Measurements from ENCODE around the gene KIF26A. TPM values are rescaled to one million over a fixed set of nuclear protein-coding genes. Genes with fewer than 3 reads are reported as not detected.

Gene KIF26A
- total and polyA plus RNA-seq, 2 experiments from 2014 or later, result 5.6 to 103 TPM

DNA sequence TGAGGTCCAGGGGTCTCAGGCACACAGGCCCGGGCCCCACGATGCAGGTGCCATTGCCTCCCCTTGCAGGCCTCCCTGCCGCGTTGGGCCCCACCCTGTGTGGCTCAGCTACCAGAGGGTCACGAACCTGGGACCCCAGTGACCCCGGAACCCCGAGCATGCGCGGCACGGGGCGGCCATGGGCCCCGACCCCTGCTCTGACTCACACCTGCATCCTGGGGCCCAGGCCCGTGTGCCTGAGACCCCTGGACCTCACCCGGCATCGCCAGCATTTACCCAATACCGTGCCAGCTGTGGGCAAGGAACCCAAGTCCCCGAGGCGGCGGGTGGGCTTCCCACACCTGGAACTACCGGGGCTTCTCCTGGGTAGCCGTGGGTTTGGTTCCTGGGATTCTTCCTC is 25.2 kb downstream of the KIF26A start (continued):
- TF ChIP-seq, protein P1, sequence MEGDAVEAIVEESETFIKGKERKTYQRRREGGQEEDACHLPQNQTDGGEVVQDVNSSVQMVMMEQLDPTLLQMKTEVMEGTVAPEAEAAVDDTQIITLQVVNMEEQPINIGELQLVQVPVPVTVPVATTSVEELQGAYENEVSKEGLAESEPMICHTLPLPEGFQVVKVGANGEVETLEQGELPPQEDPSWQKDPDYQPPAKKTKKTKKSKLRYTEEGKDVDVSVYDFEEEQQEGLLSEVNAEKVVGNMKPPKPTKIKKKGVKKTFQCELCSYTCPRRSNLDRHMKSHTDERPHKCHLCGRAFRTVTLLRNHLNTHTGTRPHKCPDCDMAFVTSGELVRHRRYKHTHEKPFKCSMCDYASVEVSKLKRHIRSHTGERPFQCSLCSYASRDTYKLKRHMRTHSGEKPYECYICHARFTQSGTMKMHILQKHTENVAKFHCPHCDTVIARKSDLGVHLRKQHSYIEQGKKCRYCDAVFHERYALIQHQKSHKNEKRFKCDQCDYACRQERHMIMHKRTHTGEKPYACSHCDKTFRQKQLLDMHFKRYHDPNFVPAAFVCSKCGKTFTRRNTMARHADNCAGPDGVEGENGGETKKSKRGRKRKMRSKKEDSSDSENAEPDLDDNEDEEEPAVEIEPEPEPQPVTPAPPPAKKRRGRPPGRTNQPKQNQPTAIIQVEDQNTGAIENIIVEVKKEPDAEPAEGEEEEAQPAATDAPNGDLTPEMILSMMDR (conservative IDR thresholded peaks at IDR 0.05; ENCODE audit: low read depth in 2 of 2), result no peak
- no peak for TF ChIP-seq REST (IDR thresholded peaks at IDR 0.05; ENCODE audit: unreplicated experiment)
- TF ChIP-seq, protein P2, sequence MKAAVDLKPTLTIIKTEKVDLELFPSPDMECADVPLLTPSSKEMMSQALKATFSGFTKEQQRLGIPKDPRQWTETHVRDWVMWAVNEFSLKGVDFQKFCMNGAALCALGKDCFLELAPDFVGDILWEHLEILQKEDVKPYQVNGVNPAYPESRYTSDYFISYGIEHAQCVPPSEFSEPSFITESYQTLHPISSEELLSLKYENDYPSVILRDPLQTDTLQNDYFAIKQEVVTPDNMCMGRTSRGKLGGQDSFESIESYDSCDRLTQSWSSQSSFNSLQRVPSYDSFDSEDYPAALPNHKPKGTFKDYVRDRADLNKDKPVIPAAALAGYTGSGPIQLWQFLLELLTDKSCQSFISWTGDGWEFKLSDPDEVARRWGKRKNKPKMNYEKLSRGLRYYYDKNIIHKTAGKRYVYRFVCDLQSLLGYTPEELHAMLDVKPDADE (IDR thresholded peaks at IDR 0.05), result no peak
- TF ChIP-seq EZH2phosphoT487 (IDR thresholded peaks at IDR 0.05; ENCODE audit: unreplicated experiment), result no peak
- no peak for TF ChIP-seq JUNB (IDR thresholded peaks at IDR 0.05; ENCODE audit: unreplicated experiment)

DNA sequence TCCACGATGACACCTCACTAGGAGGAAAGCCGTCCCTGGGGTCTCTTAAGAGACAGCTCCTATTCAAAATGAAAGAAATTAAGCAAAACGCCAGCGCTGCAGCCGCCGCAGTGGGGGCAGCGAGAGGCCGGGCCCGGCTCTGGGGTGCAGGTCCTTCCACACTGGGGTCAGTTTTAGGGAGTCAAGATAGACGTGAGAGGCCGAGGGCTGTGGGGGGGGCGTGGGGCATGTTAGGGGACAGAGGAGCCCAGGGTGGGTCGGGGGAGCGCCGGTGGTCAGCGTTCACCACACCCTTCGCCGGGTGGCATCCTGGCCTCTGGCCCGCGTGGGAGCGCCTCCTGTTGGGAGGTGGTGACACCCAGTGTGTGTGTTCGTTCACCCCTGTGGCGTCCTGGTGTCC is 25.7 kb downstream of the KIF26A start:
- no peaks in the 10 kb centered on the region for H3K4me1 Mint-ChIP-seq
- no peak overlapping the region for H3K4me3 Mint-ChIP-seq
- Histone ChIP-seq H3K79me2 (replicated peaks; ENCODE audit: insufficient read depth) (peaks cover 10% of the 10 kb centered on the region; the same call in 1 of the 2 replicates), H3F3A (replicated peaks; ENCODE audit: low read depth) (no peaks in the 10 kb centered on the region), H3K27me3 (ENCODE audit: insufficient read depth) (no peaks in the 10 kb centered on the region), H3K27ac (ENCODE audit: low read depth) (no peak overlapping the region), H4K20me1 (replicated peaks; ENCODE audit: insufficient read depth) (no peaks in the 10 kb centered on the region; the same call in 1 of the 2 replicates), H2AFZ (no peak overlapping the region), H3K9me2 (ENCODE audit: insufficient read depth) (no peaks in the 10 kb centered on the region), H3K4me3 (no peak overlapping the region), H3K36me3 (ENCODE audit: insufficient read depth) (no peaks in the 10 kb centered on the region), H3K4me2 (no peak overlapping the region), H3K4me1 (ENCODE audit: insufficient read depth) (peaks cover 2% of the 10 kb centered on the region; the same call in 1 of the 2 replicates)
- TF ChIP-seq ZNF331 (CRISPR knock-in tag; IDR thresholded peaks at IDR 0.05; ENCODE audit: low read depth) (no peak), EZH2phosphoT487 (IDR thresholded peaks at IDR 0.05; ENCODE audit: unreplicated experiment) (no peak), JUNB (IDR thresholded peaks at IDR 0.05; ENCODE audit: unreplicated experiment) (no peak)
- TF ChIP-seq, protein P1 (conservative IDR thresholded peaks at IDR 0.05; ENCODE audit: low read depth in 2 of 2), result 0 out of 4 replicates have a peak, but pooled peaks of 1 of the 2 experiments have one; percentile 23
- DNase-seq (ENCODE audit: low spot score) (no peak), ATAC-seq (no peak)
- H3K27me3 Mint-ChIP-seq (ENCODE audit: insufficient read depth, low read depth, poor library complexity), result peaks cover 4% of the 10 kb centered on the region
- no peaks in the 10 kb centered on the region for H3K36me3 Mint-ChIP-seq (ENCODE audit: low read depth)
- H3K27ac Mint-ChIP-seq, result no peak overlapping the region
- no peaks in the 10 kb centered on the region for H3K9me3 Mint-ChIP-seq
